Measurements from ENCODE around the gene DEFB128. TPM values are rescaled to one million over a fixed set of nuclear protein-coding genes. Genes with fewer than 3 reads are reported as not detected.

DEFB128 gene
- total RNA-seq, 2 donors from 2014 or later, result not detected

GRCh38 chr20:215796-216195, 26.3 kb upstream of the DEFB128 start:
- H3K4me1 ChIP-seq (ENCODE audit: control insufficient read depth, insufficient read depth, low read length), result peaks cover 4% of the 10 kb centered on the region
- Mint-ChIP-seq H3K4me1 (peaks cover 14% of the 10 kb centered on the region), H3K4me3 (no peak overlapping the region), H3K27ac (no peak overlapping the region), H3K9me3 (no peaks in the 10 kb centered on the region), H3K27me3 (ENCODE audit: insufficient read depth) (peaks cover 46% of the 10 kb centered on the region), H3K36me3 (ENCODE audit: low read depth) (no peaks in the 10 kb centered on the region)
- H3K4me3 ChIP-seq (ENCODE audit: low read length), result no peak overlapping the region
- no peaks in the 10 kb centered on the region for H3K9me3 ChIP-seq (ENCODE audit: control insufficient read depth, low read length)
- TF ChIP-seq, protein P1, sequence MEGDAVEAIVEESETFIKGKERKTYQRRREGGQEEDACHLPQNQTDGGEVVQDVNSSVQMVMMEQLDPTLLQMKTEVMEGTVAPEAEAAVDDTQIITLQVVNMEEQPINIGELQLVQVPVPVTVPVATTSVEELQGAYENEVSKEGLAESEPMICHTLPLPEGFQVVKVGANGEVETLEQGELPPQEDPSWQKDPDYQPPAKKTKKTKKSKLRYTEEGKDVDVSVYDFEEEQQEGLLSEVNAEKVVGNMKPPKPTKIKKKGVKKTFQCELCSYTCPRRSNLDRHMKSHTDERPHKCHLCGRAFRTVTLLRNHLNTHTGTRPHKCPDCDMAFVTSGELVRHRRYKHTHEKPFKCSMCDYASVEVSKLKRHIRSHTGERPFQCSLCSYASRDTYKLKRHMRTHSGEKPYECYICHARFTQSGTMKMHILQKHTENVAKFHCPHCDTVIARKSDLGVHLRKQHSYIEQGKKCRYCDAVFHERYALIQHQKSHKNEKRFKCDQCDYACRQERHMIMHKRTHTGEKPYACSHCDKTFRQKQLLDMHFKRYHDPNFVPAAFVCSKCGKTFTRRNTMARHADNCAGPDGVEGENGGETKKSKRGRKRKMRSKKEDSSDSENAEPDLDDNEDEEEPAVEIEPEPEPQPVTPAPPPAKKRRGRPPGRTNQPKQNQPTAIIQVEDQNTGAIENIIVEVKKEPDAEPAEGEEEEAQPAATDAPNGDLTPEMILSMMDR (conservative IDR thresholded peaks at IDR 0.05), result no peak
- no peaks in the 10 kb centered on the region for H3K36me3 ChIP-seq (ENCODE audit: control insufficient read depth, insufficient read depth, low read length)
- 83 to 86% methylated on average over 1 of the region's 1 CpG for WGBS, 2 experiments (ENCODE audit: insufficient coverage in 1 of 2, insufficient read length in 1 of 2)
- H3K9ac ChIP-seq (ENCODE audit: extremely low read depth, low read length, poor library complexity, severe bottlenecking), result no peak overlapping the region
- no peak overlapping the region for H3K27ac ChIP-seq (ENCODE audit: low read depth, low read length)
- no peak for DNase-seq
- H3K27me3 ChIP-seq (ENCODE audit: control insufficient read depth, insufficient read depth, low read length, poor library complexity, severe bottlenecking), result peaks cover 61% of the 10 kb centered on the region

DNA sequence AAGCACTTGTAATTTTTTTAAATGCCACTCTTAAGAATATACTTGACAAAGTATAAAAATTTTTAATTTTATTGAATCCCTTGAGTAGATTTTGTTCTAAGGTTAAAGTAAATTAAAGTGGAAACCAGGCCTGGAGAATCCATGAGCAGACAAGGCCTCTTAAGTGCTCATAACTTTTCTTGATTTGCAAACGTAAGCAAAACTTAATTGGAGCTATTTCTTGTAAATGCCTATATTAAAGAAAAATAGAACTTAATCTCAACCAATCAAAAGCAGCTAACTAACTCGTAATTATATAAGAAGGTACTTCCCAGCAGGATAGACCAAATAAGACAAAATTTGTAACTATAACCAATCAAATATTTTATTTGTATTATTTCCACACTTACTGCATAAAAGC, 24.9 kb upstream of the DEFB128 start:
- H3K27ac ChIP-seq (ENCODE audit: low read depth, low read length), result no peak overlapping the region
- H3K36me3 Mint-ChIP-seq (ENCODE audit: low read depth), result no peaks in the 10 kb centered on the region
- no peak for DNase-seq
- no peak overlapping the region for H3K4me3 Mint-ChIP-seq
- peaks cover 47% of the 10 kb centered on the region for H3K27me3 Mint-ChIP-seq (ENCODE audit: insufficient read depth)
- no peaks in the 10 kb centered on the region for H3K9me3 Mint-ChIP-seq
- 88 to 89% methylated on average over 1 to 2 of the region's 2 CpGs for WGBS, 2 experiments (ENCODE audit: insufficient coverage in 1 of 2, insufficient read length in 1 of 2)
- H3K36me3 ChIP-seq (ENCODE audit: control insufficient read depth, insufficient read depth, low read length), result no peaks in the 10 kb centered on the region
- H3K4me1 ChIP-seq (ENCODE audit: control insufficient read depth, insufficient read depth, low read length), result peaks cover 6% of the 10 kb centered on the region
- H3K9ac ChIP-seq (ENCODE audit: extremely low read depth, low read length, poor library complexity, severe bottlenecking), result no peak overlapping the region
- TF ChIP-seq, protein P1 (conservative IDR thresholded peaks at IDR 0.05), result no peak
- no peaks in the 10 kb centered on the region for H3K9me3 ChIP-seq (ENCODE audit: control insufficient read depth, low read length)
- H3K27me3 ChIP-seq (ENCODE audit: control insufficient read depth, insufficient read depth, low read length, poor library complexity, severe bottlenecking), result peaks cover 66% of the 10 kb centered on the region
- no peak overlapping the region for H3K27ac Mint-ChIP-seq
- H3K4me1 Mint-ChIP-seq, result peaks cover 15% of the 10 kb centered on the region
- no peak overlapping the region for H3K4me3 ChIP-seq (ENCODE audit: low read length)

DNA sequence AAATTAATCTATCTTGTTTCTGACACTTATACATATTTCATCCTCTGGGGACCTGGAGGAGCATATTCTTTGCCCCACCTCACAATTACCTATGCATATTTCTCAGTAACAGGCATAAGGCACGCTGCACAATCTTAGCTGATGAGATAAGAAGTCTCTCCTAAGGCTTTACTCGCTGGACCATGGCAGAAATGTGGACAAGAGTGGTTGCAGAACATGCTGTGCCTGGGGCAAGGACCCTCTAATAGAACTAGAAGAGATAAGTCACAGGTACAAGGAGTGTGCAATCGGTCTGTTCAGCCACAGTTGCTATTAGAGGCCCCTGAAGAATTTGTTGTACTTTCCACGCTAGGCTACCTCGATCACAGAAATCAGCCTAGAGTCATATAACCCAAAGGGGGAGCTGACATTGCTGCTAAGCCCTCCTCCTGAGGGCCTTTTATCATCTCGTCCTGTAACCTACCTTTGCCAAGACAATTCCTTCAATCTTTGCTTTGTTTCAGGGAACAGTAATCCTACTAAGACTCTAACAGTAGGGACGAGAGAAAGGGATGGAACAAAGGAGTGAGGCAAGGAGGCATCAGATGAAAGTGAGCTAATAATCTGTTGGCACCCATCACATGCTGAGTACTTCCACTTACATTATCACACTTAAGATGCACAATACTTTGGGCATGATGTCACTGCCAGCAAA, 21.4 kb upstream of the DEFB128 start:
- Mint-ChIP-seq H3K4me3 (no peak overlapping the region), H3K9me3 (no peaks in the 10 kb centered on the region), H3K27ac (no peak overlapping the region), H3K36me3 (ENCODE audit: low read depth) (no peaks in the 10 kb centered on the region), H3K27me3 (ENCODE audit: insufficient read depth) (peaks cover 41% of the 10 kb centered on the region), H3K4me1 (peaks cover 15% of the 10 kb centered on the region)
- no peak overlapping the region for H3K4me3 ChIP-seq (ENCODE audit: low read length)
- H3K9me3 ChIP-seq (ENCODE audit: control insufficient read depth, low read length), result no peaks in the 10 kb centered on the region
- WGBS, 2 experiments (ENCODE audit: insufficient coverage in 1 of 2, insufficient read length in 1 of 2), result 51 to 54% methylated on average over 3 to 7 of the region's 7 CpGs
- no peak overlapping the region for H3K9ac ChIP-seq (ENCODE audit: extremely low read depth, low read length, poor library complexity, severe bottlenecking)
- no peaks in the 10 kb centered on the region for H3K36me3 ChIP-seq (ENCODE audit: control insufficient read depth, insufficient read depth, low read length)
- H3K4me1 ChIP-seq (ENCODE audit: control insufficient read depth, insufficient read depth, low read length), result peaks cover 6% of the 10 kb centered on the region
- H3K27ac ChIP-seq (ENCODE audit: low read depth, low read length), result no peak overlapping the region
- DNase-seq, result no peak
- TF ChIP-seq, protein P1 (conservative IDR thresholded peaks at IDR 0.05), result no peak
- H3K27me3 ChIP-seq (ENCODE audit: control insufficient read depth, insufficient read depth, low read length, poor library complexity, severe bottlenecking), result peaks cover 72% of the 10 kb centered on the region
